HFFc6 (cell line): Measurements from ENCODE around the gene MOB3C. TPM values are rescaled to one million over a fixed set of nuclear protein-coding genes. Genes with fewer than 3 reads are reported as not detected.

Experiments used
- DNase-seq: peaks from one replicate; pipeline ENCODE4 v3.0.0-alpha.2; 2018
- H3K27ac Mint-ChIP-seq: 2 replicates; pipeline ENCODE4 v1.8.0; 2020; ENCODE audit warnings: mild to moderate bottlenecking, mixed read lengths
- H3K27me3 Mint-ChIP-seq: 2 replicates; pipeline ENCODE4 v1.8.0; 2021; ENCODE audit warnings: mild to moderate bottlenecking, moderate library complexity, mixed read lengths; ENCODE audit not compliant: insufficient read depth
- H3K36me3 Mint-ChIP-seq: 2 replicates; pipeline ENCODE4 v1.8.0; 2021; ENCODE audit warnings: low read depth, mixed read lengths
- H3K4me1 Mint-ChIP-seq: 2 replicates; pipeline ENCODE4 v1.8.0; 2020; ENCODE audit warnings: low read depth, mixed read lengths
- H3K4me3 Mint-ChIP-seq: 2 replicates; pipeline ENCODE4 v1.8.0; 2020; ENCODE audit warnings: mild to moderate bottlenecking, moderate library complexity, mixed read lengths
- H3K9me3 Mint-ChIP-seq: 2 replicates; pipeline ENCODE4 v1.8.0; 2020; ENCODE audit warnings: mild to moderate bottlenecking, mixed read lengths
- total RNA-seq, 6 experiments: library from RNA; stranded (reverse); fragmentation: NEBNext Ultra II Directional; extraction: Animal tissue kit (Norgen Biotek cat#: 25700); gene quantifications; 2 replicates in 1 of 6; 3 replicates in 5 of 6; pipeline ENCODE4 v1.2.3, GENCODE V29; 2021
- TF ChIP-seq, protein P1 (sequence below): fragments of 200-600 bp; sonication (generic); IDR thresholded peaks from 2 replicates; pipeline ENCODE4 v1.5.0; 2021; ENCODE audit warnings: antibody characterized with exemption, mild to moderate bottlenecking

MOB3C gene
- total RNA-seq, 6 experiments from 2014 or later: 6.3 to 8.5 (median 7.2) TPM

DNA sequence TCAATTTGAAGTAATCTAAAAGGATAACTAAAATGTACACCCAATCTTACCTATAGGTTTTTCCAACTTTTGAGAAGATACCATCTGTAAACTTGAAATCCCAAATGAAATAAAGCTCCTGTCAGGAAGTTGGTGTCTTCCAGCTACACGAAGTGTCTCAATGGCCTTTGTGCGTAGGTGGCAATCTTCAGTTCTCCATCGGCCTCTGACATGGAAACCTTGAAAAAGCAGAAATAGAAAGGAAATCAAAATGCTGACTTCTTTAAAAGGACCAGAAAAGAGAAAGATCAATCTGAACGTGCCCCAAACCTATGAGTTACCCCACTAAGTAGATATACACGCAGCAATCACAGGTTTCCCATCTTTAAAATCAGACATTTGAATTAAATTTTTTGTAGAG is 22.5 kb downstream of the MOB3C start:
- TF ChIP-seq, protein P1, sequence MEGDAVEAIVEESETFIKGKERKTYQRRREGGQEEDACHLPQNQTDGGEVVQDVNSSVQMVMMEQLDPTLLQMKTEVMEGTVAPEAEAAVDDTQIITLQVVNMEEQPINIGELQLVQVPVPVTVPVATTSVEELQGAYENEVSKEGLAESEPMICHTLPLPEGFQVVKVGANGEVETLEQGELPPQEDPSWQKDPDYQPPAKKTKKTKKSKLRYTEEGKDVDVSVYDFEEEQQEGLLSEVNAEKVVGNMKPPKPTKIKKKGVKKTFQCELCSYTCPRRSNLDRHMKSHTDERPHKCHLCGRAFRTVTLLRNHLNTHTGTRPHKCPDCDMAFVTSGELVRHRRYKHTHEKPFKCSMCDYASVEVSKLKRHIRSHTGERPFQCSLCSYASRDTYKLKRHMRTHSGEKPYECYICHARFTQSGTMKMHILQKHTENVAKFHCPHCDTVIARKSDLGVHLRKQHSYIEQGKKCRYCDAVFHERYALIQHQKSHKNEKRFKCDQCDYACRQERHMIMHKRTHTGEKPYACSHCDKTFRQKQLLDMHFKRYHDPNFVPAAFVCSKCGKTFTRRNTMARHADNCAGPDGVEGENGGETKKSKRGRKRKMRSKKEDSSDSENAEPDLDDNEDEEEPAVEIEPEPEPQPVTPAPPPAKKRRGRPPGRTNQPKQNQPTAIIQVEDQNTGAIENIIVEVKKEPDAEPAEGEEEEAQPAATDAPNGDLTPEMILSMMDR: no peak
- H3K27ac Mint-ChIP-seq: no peak overlapping the region
- no peak overlapping the region for H3K4me3 Mint-ChIP-seq
- no peak for DNase-seq
- H3K4me1 Mint-ChIP-seq: peaks cover 11% of the 10 kb centered on the region; the same call in 1 of the 2 replicates
- peaks cover 43% of the 10 kb centered on the region for H3K36me3 Mint-ChIP-seq
- H3K27me3 Mint-ChIP-seq: no peaks in the 10 kb centered on the region
- peaks cover 6% of the 10 kb centered on the region; the same call in 1 of the 2 replicates for H3K9me3 Mint-ChIP-seq

DNA sequence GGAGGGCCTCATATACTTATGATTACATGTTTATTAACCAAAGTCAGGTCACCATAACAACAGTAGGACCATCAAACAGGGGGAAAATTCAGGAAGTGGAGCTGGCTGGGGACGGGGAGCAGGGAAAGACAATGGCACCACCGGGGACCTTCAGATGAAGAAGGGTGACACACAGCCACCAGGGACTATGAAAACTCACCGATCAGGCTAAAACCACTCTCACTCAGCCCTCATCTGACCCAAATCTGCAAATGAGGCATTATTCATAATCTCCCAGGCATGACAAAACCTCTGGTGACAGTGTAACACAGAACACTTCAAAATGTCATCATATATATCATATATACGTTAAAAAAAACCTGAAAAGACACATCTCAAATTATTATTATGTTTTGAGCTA is 23.8 kb downstream of the MOB3C start:
- Mint-ChIP-seq H3K4me3 (no peak overlapping the region), H3K9me3 (peaks cover 9% of the 10 kb centered on the region; the same call in 1 of the 2 replicates), H3K36me3 (peaks cover 46% of the 10 kb centered on the region), H3K27ac (no peak overlapping the region), H3K4me1 (peaks cover 11% of the 10 kb centered on the region; the same call in 1 of the 2 replicates), H3K27me3 (no peaks in the 10 kb centered on the region)
- TF ChIP-seq, protein P1: no peak
- no peak for DNase-seq

DNA sequence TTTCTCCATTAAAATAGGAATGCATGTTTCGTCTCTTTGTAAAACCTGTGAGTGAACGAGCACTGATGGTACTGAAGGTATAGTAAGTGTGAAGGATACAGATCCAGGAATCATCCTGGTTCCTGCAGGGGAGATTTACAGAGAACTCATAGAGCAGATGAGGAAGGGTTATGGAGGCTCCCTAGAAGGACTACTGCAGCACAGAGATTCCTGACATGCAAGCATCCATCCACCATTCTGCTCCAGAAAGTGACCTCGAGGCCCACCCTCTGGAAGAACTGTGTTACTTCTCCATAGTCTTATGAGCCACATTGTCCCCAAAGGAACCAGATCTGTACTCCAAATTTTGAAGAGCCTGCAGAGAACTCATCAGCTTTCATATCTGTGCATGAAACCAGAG is 27.1 kb downstream of the MOB3C start:
- DNase-seq: no peak
- Mint-ChIP-seq H3K9me3 (peaks cover 9% of the 10 kb centered on the region; the same call in 1 of the 2 replicates), H3K4me3 (no peak overlapping the region), H3K27me3 (no peaks in the 10 kb centered on the region), H3K4me1 (no peaks in the 10 kb centered on the region), H3K36me3 (peaks cover 48% of the 10 kb centered on the region), H3K27ac (no peak overlapping the region)
- TF ChIP-seq, protein P1: no peak

DNA sequence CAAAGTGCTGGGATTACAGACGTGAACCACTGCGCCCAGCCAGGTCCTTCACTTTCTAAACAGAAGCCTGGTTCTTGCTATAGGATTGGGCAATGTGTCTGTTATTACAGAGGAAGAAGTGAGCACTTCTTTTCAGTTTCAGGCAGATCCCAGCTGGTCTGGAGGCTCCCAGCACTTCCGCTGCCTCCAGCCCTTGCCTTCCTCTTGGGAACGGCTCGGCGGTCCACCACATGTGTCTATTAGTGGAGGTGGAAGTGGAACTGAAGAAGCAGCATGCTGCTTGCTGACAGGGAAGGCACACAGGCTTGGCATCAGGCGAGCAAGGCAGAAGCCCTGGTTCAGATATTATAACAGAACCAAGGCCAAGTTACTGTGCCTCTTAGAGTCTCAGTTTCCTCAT is 29.5 kb downstream of the MOB3C start:
- H3K27me3 Mint-ChIP-seq: no peaks in the 10 kb centered on the region; the same call in 1 of the 2 replicates
- TF ChIP-seq, protein P1: no peak
- no peak overlapping the region for H3K4me3 Mint-ChIP-seq
- H3K27ac Mint-ChIP-seq: no peak overlapping the region
- no peaks in the 10 kb centered on the region for H3K4me1 Mint-ChIP-seq
- H3K9me3 Mint-ChIP-seq: peaks cover 9% of the 10 kb centered on the region; the same call in 1 of the 2 replicates
- peaks cover 41% of the 10 kb centered on the region for H3K36me3 Mint-ChIP-seq
- no peak for DNase-seq

DNA sequence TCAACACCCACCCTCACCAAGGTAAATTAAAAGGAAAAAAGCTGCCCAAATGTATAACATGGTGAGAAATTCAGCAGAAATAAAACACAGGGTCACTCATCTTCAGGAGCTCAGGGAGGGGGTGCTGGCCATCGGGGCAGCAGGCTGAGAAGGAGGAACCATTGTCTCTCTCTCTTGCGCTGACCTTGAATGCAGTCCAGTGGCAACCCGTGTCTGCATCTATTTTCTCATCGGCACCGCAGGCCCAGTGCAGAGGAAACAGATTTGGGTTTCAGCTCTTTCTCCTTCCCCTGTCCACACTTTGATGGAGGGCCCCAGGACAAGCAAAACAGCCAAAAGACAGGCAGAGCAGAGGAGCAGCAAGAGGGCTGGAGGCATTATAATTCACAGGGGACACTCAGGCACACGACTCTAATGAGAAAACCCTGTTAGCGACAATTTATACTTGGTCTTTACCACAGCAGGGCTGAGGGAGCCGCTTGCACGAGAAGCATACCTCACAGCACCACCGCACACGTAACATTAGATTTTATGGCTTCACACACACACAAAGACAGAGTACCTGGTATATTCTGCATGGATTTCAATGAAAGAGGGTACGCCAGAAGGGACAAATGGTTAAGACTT is 31.2 kb downstream of the MOB3C start:
- TF ChIP-seq, protein P1: no peak
- Mint-ChIP-seq H3K4me1 (peaks cover 12% of the 10 kb centered on the region), H3K4me3 (no peak overlapping the region), H3K9me3 (peaks cover 9% of the 10 kb centered on the region; the same call in 1 of the 2 replicates), H3K27me3 (no peaks in the 10 kb centered on the region; the same call in 1 of the 2 replicates), H3K27ac (no peak overlapping the region), H3K36me3 (peaks cover 38% of the 10 kb centered on the region)
- no peak for DNase-seq
